ENCODE results near the gene NPRL2. TPM values are rescaled to one million over a fixed set of nuclear protein-coding genes. Genes with fewer than 3 reads are reported as not detected.

The NPRL2 gene
- total and polyA plus RNA-seq, 2 of the 13 experiments (the other 11 are each of a cell fraction or from before 2014, with no cell fraction given), result 30.6 to 51.4 TPM

- TF ChIP-seq, protein P1, sequence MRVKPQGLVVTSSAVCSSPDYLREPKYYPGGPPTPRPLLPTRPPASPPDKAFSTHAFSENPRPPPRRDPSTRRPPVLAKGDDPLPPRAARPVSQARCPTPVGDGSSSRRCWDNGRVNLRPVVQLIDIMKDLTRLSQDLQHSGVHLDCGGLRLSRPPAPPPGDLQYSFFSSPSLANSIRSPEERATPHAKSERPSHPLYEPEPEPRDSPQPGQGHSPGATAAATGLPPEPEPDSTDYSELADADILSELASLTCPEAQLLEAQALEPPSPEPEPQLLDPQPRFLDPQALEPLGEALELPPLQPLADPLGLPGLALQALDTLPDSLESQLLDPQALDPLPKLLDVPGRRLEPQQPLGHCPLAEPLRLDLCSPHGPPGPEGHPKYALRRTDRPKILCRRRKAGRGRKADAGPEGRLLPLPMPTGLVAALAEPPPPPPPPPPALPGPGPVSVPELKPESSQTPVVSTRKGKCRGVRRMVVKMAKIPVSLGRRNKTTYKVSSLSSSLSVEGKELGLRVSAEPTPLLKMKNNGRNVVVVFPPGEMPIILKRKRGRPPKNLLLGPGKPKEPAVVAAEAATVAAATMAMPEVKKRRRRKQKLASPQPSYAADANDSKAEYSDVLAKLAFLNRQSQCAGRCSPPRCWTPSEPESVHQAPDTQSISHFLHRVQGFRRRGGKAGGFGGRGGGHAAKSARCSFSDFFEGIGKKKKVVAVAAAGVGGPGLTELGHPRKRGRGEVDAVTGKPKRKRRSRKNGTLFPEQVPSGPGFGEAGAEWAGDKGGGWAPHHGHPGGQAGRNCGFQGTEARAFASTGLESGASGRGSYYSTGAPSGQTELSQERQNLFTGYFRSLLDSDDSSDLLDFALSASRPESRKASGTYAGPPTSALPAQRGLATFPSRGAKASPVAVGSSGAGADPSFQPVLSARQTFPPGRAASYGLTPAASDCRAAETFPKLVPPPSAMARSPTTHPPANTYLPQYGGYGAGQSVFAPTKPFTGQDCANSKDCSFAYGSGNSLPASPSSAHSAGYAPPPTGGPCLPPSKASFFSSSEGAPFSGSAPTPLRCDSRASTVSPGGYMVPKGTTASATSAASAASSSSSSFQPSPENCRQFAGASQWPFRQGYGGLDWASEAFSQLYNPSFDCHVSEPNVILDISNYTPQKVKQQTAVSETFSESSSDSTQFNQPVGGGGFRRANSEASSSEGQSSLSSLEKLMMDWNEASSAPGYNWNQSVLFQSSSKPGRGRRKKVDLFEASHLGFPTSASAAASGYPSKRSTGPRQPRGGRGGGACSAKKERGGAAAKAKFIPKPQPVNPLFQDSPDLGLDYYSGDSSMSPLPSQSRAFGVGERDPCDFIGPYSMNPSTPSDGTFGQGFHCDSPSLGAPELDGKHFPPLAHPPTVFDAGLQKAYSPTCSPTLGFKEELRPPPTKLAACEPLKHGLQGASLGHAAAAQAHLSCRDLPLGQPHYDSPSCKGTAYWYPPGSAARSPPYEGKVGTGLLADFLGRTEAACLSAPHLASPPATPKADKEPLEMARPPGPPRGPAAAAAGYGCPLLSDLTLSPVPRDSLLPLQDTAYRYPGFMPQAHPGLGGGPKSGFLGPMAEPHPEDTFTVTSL (CRISPR knock-in tag; IDR thresholded peaks at IDR 0.05; ENCODE audit: borderline replicate concordance), result no peak
- TF ChIP-seq, protein P2, sequence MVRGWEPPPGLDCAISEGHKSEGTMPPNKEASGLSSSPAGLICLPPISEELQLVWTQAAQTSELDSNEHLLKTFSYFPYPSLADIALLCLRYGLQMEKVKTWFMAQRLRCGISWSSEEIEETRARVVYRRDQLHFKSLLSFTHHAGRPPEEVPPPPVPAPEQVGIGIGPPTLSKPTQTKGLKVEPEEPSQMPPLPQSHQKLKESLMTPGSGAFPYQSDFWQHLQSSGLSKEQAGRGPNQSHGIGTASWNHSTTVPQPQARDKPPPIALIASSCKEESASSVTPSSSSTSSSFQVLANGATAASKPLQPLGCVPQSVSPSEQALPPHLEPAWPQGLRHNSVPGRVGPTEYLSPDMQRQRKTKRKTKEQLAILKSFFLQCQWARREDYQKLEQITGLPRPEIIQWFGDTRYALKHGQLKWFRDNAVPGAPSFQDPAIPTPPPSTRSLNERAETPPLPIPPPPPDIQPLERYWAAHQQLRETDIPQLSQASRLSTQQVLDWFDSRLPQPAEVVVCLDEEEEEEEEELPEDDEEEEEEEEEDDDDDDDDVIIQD (CRISPR knock-in tag; IDR thresholded peaks at IDR 0.05; ENCODE audit: low read depth), result 0 out of 2 replicates have a peak, but pooled peaks have one; percentile 19
- TF ChIP-seq, protein P3, sequence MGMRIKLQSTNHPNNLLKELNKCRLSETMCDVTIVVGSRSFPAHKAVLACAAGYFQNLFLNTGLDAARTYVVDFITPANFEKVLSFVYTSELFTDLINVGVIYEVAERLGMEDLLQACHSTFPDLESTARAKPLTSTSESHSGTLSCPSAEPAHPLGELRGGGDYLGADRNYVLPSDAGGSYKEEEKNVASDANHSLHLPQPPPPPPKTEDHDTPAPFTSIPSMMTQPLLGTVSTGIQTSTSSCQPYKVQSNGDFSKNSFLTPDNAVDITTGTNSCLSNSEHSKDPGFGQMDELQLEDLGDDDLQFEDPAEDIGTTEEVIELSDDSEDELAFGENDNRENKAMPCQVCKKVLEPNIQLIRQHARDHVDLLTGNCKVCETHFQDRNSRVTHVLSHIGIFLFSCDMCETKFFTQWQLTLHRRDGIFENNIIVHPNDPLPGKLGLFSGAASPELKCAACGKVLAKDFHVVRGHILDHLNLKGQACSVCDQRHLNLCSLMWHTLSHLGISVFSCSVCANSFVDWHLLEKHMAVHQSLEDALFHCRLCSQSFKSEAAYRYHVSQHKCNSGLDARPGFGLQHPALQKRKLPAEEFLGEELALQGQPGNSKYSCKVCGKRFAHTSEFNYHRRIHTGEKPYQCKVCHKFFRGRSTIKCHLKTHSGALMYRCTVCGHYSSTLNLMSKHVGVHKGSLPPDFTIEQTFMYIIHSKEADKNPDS (CRISPR knock-in tag; IDR thresholded peaks at IDR 0.05), result peak; percentile 76; the same call in 1 of the 2 replicates
- TF ChIP-seq ZNF674 (CRISPR knock-in tag; IDR thresholded peaks at IDR 0.05; ENCODE audit: low read depth), result no peak
- TF ChIP-seq RFX3 (CRISPR knock-in tag; IDR thresholded peaks at IDR 0.05), result no peak
- TF ChIP-seq ZNF550 (CRISPR knock-in tag; IDR thresholded peaks at IDR 0.05; ENCODE audit: borderline replicate concordance), result peak; percentile 85; the same call in 1 of the 2 replicates
- TF ChIP-seq CEBPZ (IDR thresholded peaks at IDR 0.05; ENCODE audit: low read length), result no peak
- TF ChIP-seq, protein P4, sequence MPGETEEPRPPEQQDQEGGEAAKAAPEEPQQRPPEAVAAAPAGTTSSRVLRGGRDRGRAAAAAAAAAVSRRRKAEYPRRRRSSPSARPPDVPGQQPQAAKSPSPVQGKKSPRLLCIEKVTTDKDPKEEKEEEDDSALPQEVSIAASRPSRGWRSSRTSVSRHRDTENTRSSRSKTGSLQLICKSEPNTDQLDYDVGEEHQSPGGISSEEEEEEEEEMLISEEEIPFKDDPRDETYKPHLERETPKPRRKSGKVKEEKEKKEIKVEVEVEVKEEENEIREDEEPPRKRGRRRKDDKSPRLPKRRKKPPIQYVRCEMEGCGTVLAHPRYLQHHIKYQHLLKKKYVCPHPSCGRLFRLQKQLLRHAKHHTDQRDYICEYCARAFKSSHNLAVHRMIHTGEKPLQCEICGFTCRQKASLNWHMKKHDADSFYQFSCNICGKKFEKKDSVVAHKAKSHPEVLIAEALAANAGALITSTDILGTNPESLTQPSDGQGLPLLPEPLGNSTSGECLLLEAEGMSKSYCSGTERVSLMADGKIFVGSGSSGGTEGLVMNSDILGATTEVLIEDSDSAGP (CRISPR knock-in tag; IDR thresholded peaks at IDR 0.05; ENCODE audit: borderline replicate concordance), result peak; percentile 93
- no peak for TF ChIP-seq NAIF1 (CRISPR knock-in tag; IDR thresholded peaks at IDR 0.05; ENCODE audit: borderline replicate concordance)
- peak; percentile 74; the same call in 1 of the 3 replicates for TF ChIP-seq MXI1 (IDR thresholded peaks at IDR 0.05; ENCODE audit: borderline replicate concordance, low read depth, low read length)
- peak; percentile 86 for TF ChIP-seq MAX (IDR thresholded peaks at IDR 0.05)
These were observed 51.5 kb downstream of the NPRL2 start, which contains the start of the genes HYAL3 and NAA80 (continued) for GRCh38 chr3:50298836-50299637.

Measured in HepG2 (cell line).